ENCODE data around the gene WDR31. TPM values are rescaled to one million over a fixed set of nuclear protein-coding genes. Genes with fewer than 3 reads are reported as not detected.

WDR31 gene
- polyA plus RNA-seq, 1 donor (not counting 4 experiments of a cell fraction or from before 2014, with no cell fraction given), result 0.94 TPM

GRCh38 chr9:113360242-113360842 lies 20.3 kb upstream of the WDR31 start:
- dilution Hi-C loops (cut with MboI; ENCODE audit: extremely low pct_ligation_motif_present, low sequenced_read_pairs), result no loop called here
- TF ChIP-seq CTCF (optimal IDR thresholded peaks at IDR 0.05 in 1 of 3, IDR thresholded peaks at IDR 0.05 in 1 of 3, conservative IDR thresholded peaks at IDR 0.05 in 1 of 3; ENCODE audit: extremely low read depth in 1 of 3, insufficient read depth in 2 of 3, low read length in 3 of 3) (no peak), EZH2 (IDR thresholded peaks at IDR 0.05; ENCODE audit: low read length) (no peak)
- Histone ChIP-seq H3K27me3 (ENCODE audit: control insufficient read depth, extremely low read depth, insufficient read depth, low read length) (no peaks in the 10 kb centered on the region), H3K4me2 (ENCODE audit: control insufficient read depth, extremely low read depth, insufficient read depth, low read depth, low read length) (no peak overlapping the region), H3K27ac (ENCODE audit: control insufficient read depth, insufficient read depth, low read length) (no peak overlapping the region), H3K9me3 (ENCODE audit: control insufficient read depth, low read depth, low read length) (no peaks in the 10 kb centered on the region), H3K4me3 (ENCODE audit: control insufficient read depth in 2 of 3, extremely low read depth in 1 of 3, insufficient read depth in 2 of 3, low read depth in 1 of 3, low read length in 3 of 3) (no peak overlapping the region), H3K79me2 (ENCODE audit: control insufficient read depth, insufficient read depth, low read length) (no peaks in the 10 kb centered on the region), H4K20me1 (ENCODE audit: control insufficient read depth, extremely low read depth, insufficient read depth, low read length) (no peaks in the 10 kb centered on the region), H3K36me3 (ENCODE audit: control insufficient read depth in 2 of 2, extremely low read depth in 1 of 2, insufficient read depth in 2 of 2, low read length in 2 of 2) (no peaks in the 10 kb centered on the region), H3K4me1 (ENCODE audit: control insufficient read depth, extremely low read depth, insufficient read depth, low read length) (no peaks in the 10 kb centered on the region), H3K9me1 (ENCODE audit: control insufficient read depth, extremely low read depth, insufficient read depth, low read length) (no peaks in the 10 kb centered on the region), H3K9ac (ENCODE audit: control insufficient read depth, extremely low read depth, insufficient read depth, low read length) (no peak overlapping the region), H2AFZ (ENCODE audit: control insufficient read depth, low read length) (no peak overlapping the region)
- FAIRE-seq (no peak), DNase-seq (ENCODE audit: low read depth, low spot score) (no peak)

- no peaks in the 10 kb centered on the region for H4K20me1 ChIP-seq (ENCODE audit: control insufficient read depth, extremely low read depth, insufficient read depth, low read length)
- H3K79me2 ChIP-seq (ENCODE audit: control insufficient read depth, insufficient read depth, low read length), result no peaks in the 10 kb centered on the region
- dilution Hi-C loops (cut with MboI; ENCODE audit: extremely low pct_ligation_motif_present, low sequenced_read_pairs), result no loop called here
- no peak overlapping the region for H3K27ac ChIP-seq (ENCODE audit: control insufficient read depth, insufficient read depth, low read length)
- no peak for DNase-seq (ENCODE audit: low read depth, low spot score)
- no peaks in the 10 kb centered on the region for H3K27me3 ChIP-seq (ENCODE audit: control insufficient read depth, extremely low read depth, insufficient read depth, low read length)
- H2AFZ ChIP-seq (ENCODE audit: control insufficient read depth, low read length), result no peak overlapping the region
- H3K4me1 ChIP-seq (ENCODE audit: control insufficient read depth, extremely low read depth, insufficient read depth, low read length), result no peaks in the 10 kb centered on the region
- H3K36me3 ChIP-seq (ENCODE audit: control insufficient read depth in 2 of 2, extremely low read depth in 1 of 2, insufficient read depth in 2 of 2, low read length in 2 of 2), result no peaks in the 10 kb centered on the region
- no peak overlapping the region for H3K4me3 ChIP-seq (ENCODE audit: control insufficient read depth in 2 of 3, extremely low read depth in 1 of 3, insufficient read depth in 2 of 3, low read depth in 1 of 3, low read length in 3 of 3)
- H3K4me2 ChIP-seq (ENCODE audit: control insufficient read depth, extremely low read depth, insufficient read depth, low read depth, low read length), result no peak overlapping the region
- no peak overlapping the region for H3K9ac ChIP-seq (ENCODE audit: control insufficient read depth, extremely low read depth, insufficient read depth, low read length)
- H3K9me1 ChIP-seq (ENCODE audit: control insufficient read depth, extremely low read depth, insufficient read depth, low read length), result no peaks in the 10 kb centered on the region
- H3K9me3 ChIP-seq (ENCODE audit: control insufficient read depth, low read depth, low read length), result no peaks in the 10 kb centered on the region
- TF ChIP-seq EZH2 (IDR thresholded peaks at IDR 0.05; ENCODE audit: low read length) (no peak), CTCF (optimal IDR thresholded peaks at IDR 0.05 in 1 of 3, IDR thresholded peaks at IDR 0.05 in 1 of 3, conservative IDR thresholded peaks at IDR 0.05 in 1 of 3; ENCODE audit: extremely low read depth in 1 of 3, insufficient read depth in 2 of 3, low read length in 3 of 3) (no peak)
- FAIRE-seq, result no peak
Measured at GRCh38 chr9:113359385-113359784, 19.3 kb upstream of the WDR31 start.

All from keratinocyte (primary cell).